GM10266 (cell line): ENCODE measurements around the gene RFX1.
"Not testable (repeated sequence)": the region's sequence is repeated elsewhere in the genome, so short reads cannot be mapped to it uniquely, and the experiment has no call there.

Experiments used
- DNase-seq: peaks from one replicate; pipeline ENCODE4 v3.0.0; 2012; ENCODE audit errors: extremely low spot score
- CTCF ChIP-seq: IDR thresholded peaks from 2 replicates; pipeline ENCODE4 v1.5.1; 2012; ENCODE audit warnings: mild to moderate bottlenecking, low read depth; ENCODE audit not compliant: control insufficient read depth, insufficient read depth; ENCODE audit errors: missing control alignments

Gene RFX1

GRCh38 chr19:13974073-13974472 lies 32.0 kb downstream of the RFX1 start:
- no peak for DNase-seq
- no peak for TF ChIP-seq CTCF

GRCh38 chr19:13973479-13973878 lies 32.6 kb downstream of the RFX1 start:
- not testable (repeated sequence) for DNase-seq

GRCh38 chr19:13972368-13973155 lies 33.6 kb downstream of the RFX1 start:
- TF ChIP-seq CTCF, result no peak
- DNase-seq, result no peak

- DNase-seq, result not testable (repeated sequence)
Observed at GRCh38 chr19:13971868-13972267, 34.3 kb downstream of the RFX1 start.

- no peak for TF ChIP-seq CTCF
- DNase-seq, result no peak
Observed at GRCh38 chr19:13969897-13970296, 36.2 kb downstream of the RFX1 start.

GRCh38 chr19:13968999-13969398 lies 37.1 kb downstream of the RFX1 start:
- TF ChIP-seq CTCF, result no peak
- DNase-seq, result no peak

GRCh38 chr19:13968383-13968935 lies 37.7 kb downstream of the RFX1 start:
- no peak for TF ChIP-seq CTCF
- DNase-seq, result no peak

GRCh38 chr19:13967206-13967605 lies 38.9 kb downstream of the RFX1 start:
- not testable (repeated sequence) for DNase-seq

GRCh38 chr19:13966684-13967128 lies 39.4 kb downstream of the RFX1 start:
- no peak for TF ChIP-seq CTCF
- no peak for DNase-seq
